SK-N-SH (cell line): ENCODE measurements around the gene SRRM4. TPM values are rescaled to one million over a fixed set of nuclear protein-coding genes. Genes with fewer than 3 reads are reported as not detected.

Experiments
- CTCF ChIA-PET: fragments of 300-600, 350-600 bp; formaldehyde crosslinking; extraction: SDS; loops from one replicate; lab custom pipeline; 2021; lab: Yijun Ruan, JAX
- POLR2A ChIA-PET: fragments of 350-600 bp; sonication (Branson Sonifier 250); formaldehyde crosslinking; extraction: SDS; loops from one replicate; lab custom pipeline; 2020; ENCODE audit warnings: antibody characterized with exemption, inconsistent platforms; lab: Yijun Ruan, JAX
- DNase-seq: peaks from one replicate; pipeline ENCODE4 v3.0.0; 2012
- H2AFZ ChIP-seq: fragments of 200-600 bp; sonication (generic); 2 replicates; pipeline ENCODE4 v1.8.1; 2016; ENCODE audit warnings: antibody characterized with exemption, mild to moderate bottlenecking, low read depth
- H3F3A ChIP-seq: fragments of 200-600 bp; sonication (generic); replicated peaks from 2 replicates; pipeline ENCODE3; 2016; ENCODE audit warnings: antibody characterized with exemption, mild to moderate bottlenecking; ENCODE audit not compliant: insufficient read depth
- H3K27ac ChIP-seq, 2 experiments: fragments of 200-500 bp in 1 of 2; fragments of 200-600 bp in 1 of 2; sonication (Bioruptor generic) in 1 of 2; sonication (generic), shearing (Covaris generic) in 1 of 2; 2 replicates each; pipeline versions ENCODE4 v1.5.1 to v1.6.1; 2014 to 2016; ENCODE audit warnings: low read depth in 2 of 2, inconsistent platforms in 1 of 2, low read length in 1 of 2, mild to moderate bottlenecking in 1 of 2, mixed read lengths in 1 of 2
- H3K27me3 ChIP-seq: fragments of 200-600 bp; sonication (generic), shearing (Covaris generic); 2 replicates; pipeline ENCODE4 v1.6.1; 2016; ENCODE audit warnings: mixed run types; ENCODE audit not compliant: insufficient read depth
- H3K36me3 ChIP-seq, 2 experiments: fragments of 200-500 bp in 1 of 2; fragments of 200-600 bp in 1 of 2; sonication (Bioruptor generic) in 1 of 2; sonication (generic) in 1 of 2; replicated peaks in 1 of 2; 2 replicates each; pipeline versions ENCODE3 to v1.5.1; 2014 to 2016; ENCODE audit warnings: low read length in 1 of 2, mild to moderate bottlenecking in 1 of 2; ENCODE audit not compliant: insufficient read depth in 2 of 2, control insufficient read depth in 1 of 2
- H3K4me1 ChIP-seq, 2 experiments: fragments of 200-500 bp in 1 of 2; fragments of 200-600 bp in 1 of 2; sonication (Bioruptor generic) in 1 of 2; sonication (generic), shearing (Covaris generic) in 1 of 2; 2 replicates each; pipeline versions ENCODE4 v1.5.1 to v1.6.1; 2014 to 2016; ENCODE audit warnings: low read depth in 1 of 2, low read length in 1 of 2, mixed run types in 1 of 2; ENCODE audit not compliant: insufficient read depth in 2 of 2, control insufficient read depth in 1 of 2
- H3K4me2 ChIP-seq: fragments of 200-600 bp; sonication (generic), shearing (Covaris generic); 2 replicates; pipeline ENCODE4 v1.6.1; 2017; ENCODE audit warnings: mixed run types
- H3K4me3 ChIP-seq, 2 experiments: fragments of 200-500 bp in 1 of 2; fragments of 200-600 bp in 1 of 2; sonication (Bioruptor generic) in 1 of 2; sonication (generic), shearing (Covaris generic) in 1 of 2; 2 replicates each; pipeline versions ENCODE4 v1.5.1 to v1.8.1; 2014 to 2016; ENCODE audit warnings: low read depth in 2 of 2, inconsistent platforms in 1 of 2, low read length in 1 of 2, mild to moderate bottlenecking in 1 of 2, mixed read lengths in 1 of 2, moderate library complexity in 1 of 2
- H3K79me2 ChIP-seq: fragments of 200-600 bp; sonication (generic); 2 replicates; pipeline ENCODE4 v1.8.1; 2017; ENCODE audit warnings: mild to moderate bottlenecking; ENCODE audit not compliant: insufficient read depth
- H3K9ac ChIP-seq: fragments of 200-600 bp; sonication (generic); 2 replicates; pipeline ENCODE4 v1.6.1; 2017; ENCODE audit warnings: mixed run types
- H3K9me2 ChIP-seq: fragments of 200-600 bp; sonication (generic); 2 replicates; pipeline ENCODE4 v1.6.1; 2017; ENCODE audit warnings: mixed run types
- H3K9me3 ChIP-seq: fragments of 200-600 bp; sonication (generic); 2 replicates; pipeline ENCODE4 v1.6.1; 2017; ENCODE audit warnings: mixed run types, mild to moderate bottlenecking, moderate library complexity
- H4K20me1 ChIP-seq: fragments of 200-600 bp; sonication (generic); 2 replicates; pipeline ENCODE4 v1.6.1; 2017; ENCODE audit warnings: mild to moderate bottlenecking, mixed run types; ENCODE audit not compliant: insufficient read depth
- EP300 ChIP-seq, 2 experiments: IDR thresholded peaks; 2 replicates each; pipeline versions ENCODE4 v1.4.0 to v1.6.1; 2012; ENCODE audit warnings: borderline replicate concordance in 1 of 2, low read depth in 1 of 2, low read length in 1 of 2
- FOSL2 ChIP-seq: IDR thresholded peaks from 2 replicates; pipeline ENCODE4 v1.4.0; 2012; ENCODE audit warnings: low read depth, mild to moderate bottlenecking, moderate library complexity, borderline replicate concordance
- FOXM1 ChIP-seq: IDR thresholded peaks from 2 replicates; pipeline ENCODE4 v1.4.0; 2012; ENCODE audit warnings: low read depth, mild to moderate bottlenecking
- GATA2 ChIP-seq: sonication (generic); formaldehyde crosslinking; IDR thresholded peaks from 2 replicates; pipeline ENCODE4 v1.5.0; 2020; ENCODE audit warnings: mild to moderate bottlenecking, missing genetic modification reagents
- MXI1 ChIP-seq: IDR thresholded peaks from 2 replicates; pipeline ENCODE4 v1.6.1; 2012; ENCODE audit warnings: mild to moderate bottlenecking, low read depth, low read length, improper control_type of control experiment
- RAD21 ChIP-seq: IDR thresholded peaks from 2 replicates; pipeline ENCODE4 v1.6.1; 2012; ENCODE audit warnings: mild to moderate bottlenecking, low read length
- TAF1 ChIP-seq: IDR thresholded peaks from 2 replicates; pipeline ENCODE4 v1.6.1; 2012; ENCODE audit warnings: low read depth, mild to moderate bottlenecking, low read length, moderate library complexity, borderline replicate concordance
- ZBTB33 ChIP-seq: IDR thresholded peaks from 2 replicates; pipeline ENCODE4 v1.4.0; 2012; ENCODE audit warnings: low read depth, borderline replicate concordance
- WGBS: methylation state at CpG from one replicate; pipeline ENCODE4 v1.1.6; 2017; ENCODE audit warnings: low lambda C conversion rate; 5-methylcytosine and 5-hydroxymethylcytosine counted together
- polyA plus RNA-seq, 3 experiments: library from polyadenylated mRNA; depleted of rRNA; stranded (reverse); fragments of >200 nt; gene quantifications; 2 replicates each; pipeline ENCODE4 v1.2.3, GENCODE V29; 2012
- TF ChIP-seq, protein P1 (sequence below): IDR thresholded peaks from 2 replicates; pipeline ENCODE4 v1.4.0; 2012; ENCODE audit warnings: low read depth, borderline replicate concordance
- TF ChIP-seq, protein P2 (sequence below): fragments of 150-350 bp; IDR thresholded peaks from 2 replicates; pipeline ENCODE4 v1.6.1; 2017; ENCODE audit warnings: antibody characterized with exemption, low read length, low read depth, borderline replicate concordance
- TF ChIP-seq, protein P3 (sequence below): IDR thresholded peaks from 2 replicates; pipeline ENCODE4 v1.4.0; 2012; ENCODE audit warnings: low read depth

SRRM4 gene
- polyA plus RNA-seq, 1 of the 3 experiments (the other 2 are of a cell fraction): 0.03 TPM

- TF ChIP-seq EP300 (IDR thresholded peaks at IDR 0.05; ENCODE audit: borderline replicate concordance in 1 of 2, low read depth in 1 of 2, low read length in 1 of 2) (no peak), MXI1 (no peak)
- no peaks in the 10 kb centered on the region; a peak in 1 of 4 replicates for H3K4me1 ChIP-seq
- POLR2A ChIA-PET: no interaction called here
- H3K9ac ChIP-seq: no peak overlapping the region
- 54% methylated on average over 5 of the region's 6 CpGs for WGBS
- no peak overlapping the region for H2AFZ ChIP-seq
- H3F3A ChIP-seq: no peaks in the 10 kb centered on the region
- H3K79me2 ChIP-seq: no peaks in the 10 kb centered on the region
- no peak for DNase-seq
- H3K9me2 ChIP-seq: no peaks in the 10 kb centered on the region
- no peaks in the 10 kb centered on the region for H3K27me3 ChIP-seq
- H4K20me1 ChIP-seq: no peaks in the 10 kb centered on the region
- H3K27ac ChIP-seq: no peak overlapping the region
- no peaks in the 10 kb centered on the region for H3K36me3 ChIP-seq
- CTCF ChIA-PET: interaction anchor here (1.1 to 1.4 kb wide), 2 partner anchors 10 to 256 kb away, joined by 3 to 7 read pairs; no protein-coding TSS in a partner anchor
- no peaks in the 10 kb centered on the region for H3K9me3 ChIP-seq
- H3K4me2 ChIP-seq: no peak overlapping the region
- H3K4me3 ChIP-seq: no peak overlapping the region
Measured at GRCh38 chr12:119157528-119157927, 176.2 kb downstream of the SRRM4 start.

GRCh38 chr12:119157978-119158377, 176.6 kb downstream of the SRRM4 start:
- ChIA-PET CTCF (interaction anchor here (1.1 to 1.4 kb wide), 2 partner anchors 10 to 256 kb away, joined by 3 to 7 read pairs; no protein-coding TSS in a partner anchor), POLR2A (no interaction called here)
- 47% methylated on average over 7 of the region's 7 CpGs for WGBS
- Histone ChIP-seq H3F3A (no peaks in the 10 kb centered on the region), H3K27me3 (no peaks in the 10 kb centered on the region), H3K36me3 (no peaks in the 10 kb centered on the region), H3K9ac (no peak overlapping the region), H3K79me2 (no peaks in the 10 kb centered on the region), H3K4me1 (no peaks in the 10 kb centered on the region; a peak in 1 of 4 replicates), H4K20me1 (no peaks in the 10 kb centered on the region), H3K4me3 (no peak overlapping the region), H3K9me2 (no peaks in the 10 kb centered on the region), H3K27ac (no peak overlapping the region; a peak in 1 of 4 replicates), H3K9me3 (no peaks in the 10 kb centered on the region), H2AFZ (no peak overlapping the region), H3K4me2 (no peak overlapping the region)
- TF ChIP-seq RAD21 (no peak), GATA2 (CRISPR knock-in tag) (no peak), FOXM1 (no peak), FOSL2 (no peak), ZBTB33 (no peak), TAF1 (no peak)
- TF ChIP-seq, protein P1, sequence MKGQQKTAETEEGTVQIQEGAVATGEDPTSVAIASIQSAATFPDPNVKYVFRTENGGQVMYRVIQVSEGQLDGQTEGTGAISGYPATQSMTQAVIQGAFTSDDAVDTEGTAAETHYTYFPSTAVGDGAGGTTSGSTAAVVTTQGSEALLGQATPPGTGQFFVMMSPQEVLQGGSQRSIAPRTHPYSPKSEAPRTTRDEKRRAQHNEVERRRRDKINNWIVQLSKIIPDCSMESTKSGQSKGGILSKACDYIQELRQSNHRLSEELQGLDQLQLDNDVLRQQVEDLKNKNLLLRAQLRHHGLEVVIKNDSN: no peak
- TF ChIP-seq, protein P2, sequence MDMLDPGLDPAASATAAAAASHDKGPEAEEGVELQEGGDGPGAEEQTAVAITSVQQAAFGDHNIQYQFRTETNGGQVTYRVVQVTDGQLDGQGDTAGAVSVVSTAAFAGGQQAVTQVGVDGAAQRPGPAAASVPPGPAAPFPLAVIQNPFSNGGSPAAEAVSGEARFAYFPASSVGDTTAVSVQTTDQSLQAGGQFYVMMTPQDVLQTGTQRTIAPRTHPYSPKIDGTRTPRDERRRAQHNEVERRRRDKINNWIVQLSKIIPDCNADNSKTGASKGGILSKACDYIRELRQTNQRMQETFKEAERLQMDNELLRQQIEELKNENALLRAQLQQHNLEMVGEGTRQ: no peak
- TF ChIP-seq, protein P3, sequence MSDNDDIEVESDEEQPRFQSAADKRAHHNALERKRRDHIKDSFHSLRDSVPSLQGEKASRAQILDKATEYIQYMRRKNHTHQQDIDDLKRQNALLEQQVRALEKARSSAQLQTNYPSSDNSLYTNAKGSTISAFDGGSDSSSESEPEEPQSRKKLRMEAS: no peak
- no peak for DNase-seq
